ENCODE data around the gene SAMSN1. TPM values are rescaled to one million over a fixed set of nuclear protein-coding genes. Genes with fewer than 3 reads are reported as not detected.
"Not testable (repeated sequence)": the region's sequence is repeated elsewhere in the genome, so short reads cannot be mapped to it uniquely, and the experiment has no call there.

The SAMSN1 gene
- total RNA-seq, 1 donor from 2014 or later: 1.2 TPM

DNA sequence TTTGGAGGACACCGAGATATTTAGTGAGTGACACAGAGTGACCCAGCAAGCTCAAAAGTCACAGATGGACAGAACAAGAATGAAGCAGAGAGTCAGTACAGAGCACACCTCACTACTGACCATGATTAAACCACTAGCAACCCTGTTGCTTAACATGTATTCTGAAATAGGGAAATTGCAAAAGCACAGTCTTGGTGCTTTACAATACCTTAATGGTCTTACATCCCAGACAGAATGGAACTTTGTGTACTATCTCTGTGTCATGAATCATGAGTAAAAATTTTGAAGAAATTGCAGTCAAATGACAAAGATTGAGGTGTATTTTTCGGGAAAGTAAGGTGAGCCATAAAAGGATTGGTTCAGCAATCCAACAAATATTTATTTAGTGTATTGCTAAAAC, 2.7 kb upstream of the SAMSN1 start:
- no peak overlapping the region for H3K9ac ChIP-seq
- no peaks in the 10 kb centered on the region for H3K4me1 ChIP-seq
- H4K20me1 ChIP-seq (ENCODE audit: low read depth): no peaks in the 10 kb centered on the region
- no peaks in the 10 kb centered on the region for H3K9me3 ChIP-seq (ENCODE audit: low read depth)
- Mint-ChIP-seq H3K9me3 (no peaks in the 10 kb centered on the region), H3K4me3 (no peak overlapping the region), H3K27ac (no peak overlapping the region), H3K27me3 (ENCODE audit: insufficient read depth, low read depth) (peaks cover 2% of the 10 kb centered on the region), H3K36me3 (no peaks in the 10 kb centered on the region), H3K4me1 (no peaks in the 10 kb centered on the region)
- H3K4me2 ChIP-seq: no peak overlapping the region
- no peak for DNase-seq (ENCODE audit: low spot score)
- no peaks in the 10 kb centered on the region for H3K27me3 ChIP-seq
- no peaks in the 10 kb centered on the region for H3K36me3 ChIP-seq
- H3K4me3 ChIP-seq: no peak overlapping the region
- no peaks in the 10 kb centered on the region for H3K79me2 ChIP-seq (ENCODE audit: low read depth)
- no peak overlapping the region for H2AFZ ChIP-seq (replicated peaks)
- no peak overlapping the region for H3K27ac ChIP-seq
- no peaks in the 10 kb centered on the region for H3F3A ChIP-seq (ENCODE audit: low read depth)
- TF ChIP-seq, protein P1, sequence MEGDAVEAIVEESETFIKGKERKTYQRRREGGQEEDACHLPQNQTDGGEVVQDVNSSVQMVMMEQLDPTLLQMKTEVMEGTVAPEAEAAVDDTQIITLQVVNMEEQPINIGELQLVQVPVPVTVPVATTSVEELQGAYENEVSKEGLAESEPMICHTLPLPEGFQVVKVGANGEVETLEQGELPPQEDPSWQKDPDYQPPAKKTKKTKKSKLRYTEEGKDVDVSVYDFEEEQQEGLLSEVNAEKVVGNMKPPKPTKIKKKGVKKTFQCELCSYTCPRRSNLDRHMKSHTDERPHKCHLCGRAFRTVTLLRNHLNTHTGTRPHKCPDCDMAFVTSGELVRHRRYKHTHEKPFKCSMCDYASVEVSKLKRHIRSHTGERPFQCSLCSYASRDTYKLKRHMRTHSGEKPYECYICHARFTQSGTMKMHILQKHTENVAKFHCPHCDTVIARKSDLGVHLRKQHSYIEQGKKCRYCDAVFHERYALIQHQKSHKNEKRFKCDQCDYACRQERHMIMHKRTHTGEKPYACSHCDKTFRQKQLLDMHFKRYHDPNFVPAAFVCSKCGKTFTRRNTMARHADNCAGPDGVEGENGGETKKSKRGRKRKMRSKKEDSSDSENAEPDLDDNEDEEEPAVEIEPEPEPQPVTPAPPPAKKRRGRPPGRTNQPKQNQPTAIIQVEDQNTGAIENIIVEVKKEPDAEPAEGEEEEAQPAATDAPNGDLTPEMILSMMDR (IDR thresholded peaks at IDR 0.05): no peak
- TF ChIP-seq EZH2phosphoT487 (IDR thresholded peaks at IDR 0.05) (no peak), EZH2 (IDR thresholded peaks at IDR 0.05) (no peak)

DNA sequence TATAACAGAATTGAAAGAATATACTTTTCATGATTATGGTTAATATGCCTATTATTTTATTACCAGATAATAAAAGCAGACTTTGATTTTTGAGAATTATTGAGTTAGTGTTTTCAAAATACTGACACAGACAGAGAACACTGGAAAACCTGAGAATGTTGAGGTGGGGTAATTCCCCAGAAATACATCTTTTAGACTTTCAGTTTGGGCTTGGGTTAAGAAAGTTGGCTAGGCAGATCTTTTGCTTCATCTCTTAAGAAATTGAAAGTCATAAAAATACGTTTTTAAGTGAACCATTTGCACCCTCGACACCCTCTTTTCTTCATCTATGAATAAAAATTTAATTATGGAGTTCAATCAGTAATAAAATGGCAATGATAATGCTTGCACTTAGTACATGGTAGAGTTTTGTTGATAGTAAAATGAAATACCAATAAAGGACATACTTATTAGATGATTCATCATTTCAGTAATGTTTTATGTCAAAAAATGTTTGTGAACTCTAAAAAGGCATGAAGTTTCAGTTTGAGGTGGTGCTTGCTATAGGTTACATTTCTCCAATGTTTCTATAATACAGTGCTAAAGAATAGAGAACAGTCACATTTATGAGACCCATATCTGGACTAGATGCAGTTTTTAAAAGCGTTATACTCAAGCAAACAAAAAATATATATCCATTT, 1.9 kb upstream of the SAMSN1 start:
- Mint-ChIP-seq H3K27ac (no peak overlapping the region), H3K4me3 (no peak overlapping the region), H3K36me3 (no peaks in the 10 kb centered on the region), H3K9me3 (no peaks in the 10 kb centered on the region), H3K27me3 (ENCODE audit: insufficient read depth, low read depth) (peaks cover 2% of the 10 kb centered on the region), H3K4me1 (no peaks in the 10 kb centered on the region)
- Histone ChIP-seq H3K9me3 (ENCODE audit: low read depth) (no peaks in the 10 kb centered on the region), H2AFZ (replicated peaks) (no peak overlapping the region), H3F3A (ENCODE audit: low read depth) (no peaks in the 10 kb centered on the region), H3K9ac (no peak overlapping the region), H3K4me1 (no peaks in the 10 kb centered on the region), H4K20me1 (ENCODE audit: low read depth) (no peaks in the 10 kb centered on the region), H3K27ac (no peak overlapping the region), H3K4me2 (no peak overlapping the region), H3K36me3 (no peaks in the 10 kb centered on the region), H3K79me2 (ENCODE audit: low read depth) (no peaks in the 10 kb centered on the region), H3K4me3 (no peak overlapping the region), H3K27me3 (no peaks in the 10 kb centered on the region)
- DNase-seq (ENCODE audit: low spot score): no peak
- TF ChIP-seq EZH2 (IDR thresholded peaks at IDR 0.05): no peak
- TF ChIP-seq, protein P1 (IDR thresholded peaks at IDR 0.05): no peak
- no peak for TF ChIP-seq EZH2phosphoT487 (IDR thresholded peaks at IDR 0.05)

- not testable (repeated sequence) for DNase-seq (ENCODE audit: low spot score); H3K27me3 ChIP-seq; H3K9ac ChIP-seq
Observed at GRCh38 chr21:14546719-14547118, 604 bp upstream of the SAMSN1 start.

DNA sequence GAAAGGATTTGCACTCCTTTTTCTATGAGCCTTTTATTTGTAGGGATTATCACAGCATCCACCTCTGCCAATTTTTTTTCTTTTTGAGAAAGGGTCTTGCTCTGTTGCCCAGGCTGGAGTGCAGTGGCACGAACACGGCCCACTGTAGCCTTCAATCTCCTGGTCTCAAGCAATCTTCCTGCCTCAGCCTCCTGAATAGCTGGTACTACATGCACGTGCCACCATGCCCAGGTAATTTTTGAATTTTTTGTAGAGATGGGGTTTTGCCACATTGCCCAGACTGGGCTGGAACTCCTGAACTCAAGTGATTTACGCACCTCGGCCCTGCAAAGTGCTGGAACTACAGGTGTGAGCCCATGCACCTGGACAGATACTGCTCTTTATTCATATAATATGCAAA, 2.1 kb downstream of the SAMSN1 start:
- no peaks in the 10 kb centered on the region for H3K4me1 Mint-ChIP-seq
- H3K79me2 ChIP-seq (ENCODE audit: low read depth): no peaks in the 10 kb centered on the region
- no peaks in the 10 kb centered on the region for H3K9me3 ChIP-seq (ENCODE audit: low read depth)
- no peak overlapping the region for H3K4me2 ChIP-seq
- no peaks in the 10 kb centered on the region for H4K20me1 ChIP-seq (ENCODE audit: low read depth)
- TF ChIP-seq, protein P1 (IDR thresholded peaks at IDR 0.05): no peak
- no peak for TF ChIP-seq EZH2 (IDR thresholded peaks at IDR 0.05)
- no peak for TF ChIP-seq EZH2phosphoT487 (IDR thresholded peaks at IDR 0.05)
- H3K4me3 ChIP-seq: no peak overlapping the region
- no peaks in the 10 kb centered on the region for H3K27me3 Mint-ChIP-seq (ENCODE audit: insufficient read depth, low read depth)
- no peak for DNase-seq (ENCODE audit: low spot score)
- H3K36me3 Mint-ChIP-seq: no peaks in the 10 kb centered on the region
- H3K27me3 ChIP-seq: no peaks in the 10 kb centered on the region
- H3K27ac Mint-ChIP-seq: no peak overlapping the region
- no peaks in the 10 kb centered on the region for H3K36me3 ChIP-seq
- H3K4me3 Mint-ChIP-seq: no peak overlapping the region
- H2AFZ ChIP-seq (replicated peaks): no peak overlapping the region
- H3K27ac ChIP-seq: no peak overlapping the region
- peaks cover 5% of the 10 kb centered on the region for H3K9me3 Mint-ChIP-seq
- no peaks in the 10 kb centered on the region for H3F3A ChIP-seq (ENCODE audit: low read depth)
- H3K9ac ChIP-seq: no peak overlapping the region
- no peaks in the 10 kb centered on the region for H3K4me1 ChIP-seq

More at GRCh38 chr21:14546719-14547118, 604 bp upstream of the SAMSN1 start:
- H3K36me3 ChIP-seq; H4K20me1 ChIP-seq (ENCODE audit: low read depth); H3K4me3 Mint-ChIP-seq; H2AFZ ChIP-seq (replicated peaks); H3K4me1 Mint-ChIP-seq; H3K9me3 ChIP-seq (ENCODE audit: low read depth); H3K27me3 Mint-ChIP-seq (ENCODE audit: insufficient read depth, low read depth); H3F3A ChIP-seq (ENCODE audit: low read depth); H3K27ac ChIP-seq; H3K4me3 ChIP-seq; H3K9me3 Mint-ChIP-seq; H3K79me2 ChIP-seq (ENCODE audit: low read depth); H3K4me2 ChIP-seq; H3K27ac Mint-ChIP-seq; H3K36me3 Mint-ChIP-seq; H3K4me1 ChIP-seq: not testable (repeated sequence)
